ENCODE results near the gene CARMIL3.
"Not testable (repeated sequence)": the region's sequence is repeated elsewhere in the genome, so short reads cannot be mapped to it uniquely, and the experiment has no call there.

Gene CARMIL3

GRCh38 chr14:24042746-24043145 lies 9.1 kb upstream of the CARMIL3 start:
- TF ChIP-seq CTCF (IDR thresholded peaks at IDR 0.05; ENCODE audit: low read depth, low read length) = no peak
- DNase-seq (ENCODE audit: low read depth in 2 of 2) = no peak

GRCh38 chr14:24049002-24049401 lies 2.8 kb upstream of the CARMIL3 start:
- not testable (repeated sequence) for DNase-seq (ENCODE audit: low read depth in 2 of 2); H3K4me3 ChIP-seq (replicated peaks in 1 of 2; ENCODE audit: low read depth in 2 of 2, low read length in 2 of 2)

More at GRCh38 chr14:24042746-24043145, 9.1 kb upstream of the CARMIL3 start:
- no peak overlapping the region for H3K4me3 ChIP-seq (replicated peaks in 1 of 2; ENCODE audit: low read depth in 2 of 2, low read length in 2 of 2)

GRCh38 chr14:24050753-24051152 lies 1.1 kb upstream of the CARMIL3 start:
- DNase-seq (ENCODE audit: low read depth in 2 of 2); H3K4me3 ChIP-seq (replicated peaks in 1 of 2; ENCODE audit: low read depth in 2 of 2, low read length in 2 of 2): not testable (repeated sequence)

- TF ChIP-seq CTCF (IDR thresholded peaks at IDR 0.05; ENCODE audit: low read depth, low read length) = no peak
- H3K4me3 ChIP-seq (replicated peaks in 1 of 2; ENCODE audit: low read depth in 2 of 2, low read length in 2 of 2) = peak overlapping the region; percentile 44 to 54
- no peak for DNase-seq (ENCODE audit: low read depth in 2 of 2)
These were observed 527 bp upstream of the CARMIL3 start for GRCh38 chr14:24051176-24051788.

- peak overlapping the region in 1 of 2 donors; percentile 49 for H3K4me3 ChIP-seq (replicated peaks in 1 of 2; ENCODE audit: low read depth in 2 of 2, low read length in 2 of 2)
- TF ChIP-seq CTCF (IDR thresholded peaks at IDR 0.05; ENCODE audit: low read depth, low read length) = no peak
- DNase-seq (ENCODE audit: low read depth in 2 of 2) = no peak
These were observed 1.1 kb downstream of the CARMIL3 start for GRCh38 chr14:24052656-24053547.

GRCh38 chr14:24053548-24054323 lies 1.9 kb downstream of the CARMIL3 start:
- TF ChIP-seq CTCF (IDR thresholded peaks at IDR 0.05; ENCODE audit: low read depth, low read length) = no peak

GRCh38 chr14:24054324-24054641 lies 2.5 kb downstream of the CARMIL3 start:
- no peak for DNase-seq (ENCODE audit: low read depth in 2 of 2)
- TF ChIP-seq CTCF (IDR thresholded peaks at IDR 0.05; ENCODE audit: low read depth, low read length) = no peak
- no peak overlapping the region for H3K4me3 ChIP-seq (replicated peaks in 1 of 2; ENCODE audit: low read depth in 2 of 2, low read length in 2 of 2)

More at GRCh38 chr14:24053548-24054323, 1.9 kb downstream of the CARMIL3 start:
- H3K4me3 ChIP-seq (replicated peaks in 1 of 2; ENCODE audit: low read depth in 2 of 2, low read length in 2 of 2) = no peak overlapping the region
- DNase-seq (ENCODE audit: low read depth in 2 of 2) = no peak

Measured in cardiac fibroblast (primary cell).